WTC11 (cell line): ENCODE data around the gene PICK1. TPM values are rescaled to one million over a fixed set of nuclear protein-coding genes. Genes with fewer than 3 reads are reported as not detected.

Experiments used
- ATAC-seq: fragments of 200-7000 bp; cut with Tn5 transposase; 2 replicates; pipeline ENCODE4 v1.10.0; 2021; ENCODE audit warnings: mild to moderate bottlenecking, moderate library complexity
- CTCF ChIA-PET: fragments of 300-600 bp; sonication (Branson Sonifier 250); formaldehyde crosslinking; loops from one replicate; lab custom pipeline; 2021; ENCODE audit warnings: antibody characterized with exemption; lab: Charles Lee
- POLR2A ChIA-PET: fragments of 350-600 bp; sonication (Branson Sonifier 250); formaldehyde crosslinking; loops from one replicate; lab custom pipeline; 2021; ENCODE audit warnings: antibody characterized with exemption; lab: Charles Lee
- DNase-seq: peaks from one replicate; pipeline ENCODE4 v3.0.0; 2021; ENCODE audit warnings: low spot score
- H3K27ac Mint-ChIP-seq: 2 replicates; pipeline ENCODE4 v1.8.0; 2021; ENCODE audit warnings: mixed read lengths
- H3K27me3 Mint-ChIP-seq: 2 replicates; pipeline ENCODE4 v1.8.0; 2021; ENCODE audit warnings: low read depth, mild to moderate bottlenecking, moderate library complexity, mixed read lengths
- H3K36me3 Mint-ChIP-seq: 2 replicates; pipeline ENCODE4 v1.8.0; 2021; ENCODE audit warnings: mixed read lengths
- H3K4me1 Mint-ChIP-seq: 2 replicates; pipeline ENCODE4 v1.8.0; 2022; ENCODE audit warnings: mixed read lengths
- H3K4me3 Mint-ChIP-seq: 2 replicates; pipeline ENCODE4 v1.8.0; 2021; ENCODE audit warnings: mild to moderate bottlenecking, moderate library complexity, mixed read lengths
- H3K9me3 Mint-ChIP-seq: 2 replicates; pipeline ENCODE4 v1.8.0; 2021; ENCODE audit warnings: mixed read lengths
- AFF4 ChIP-seq: sonication (generic); formaldehyde crosslinking; IDR thresholded peaks from 2 replicates; pipeline ENCODE4 v1.8.1; 2023; ENCODE audit warnings: mild to moderate bottlenecking, missing genetic modification reagents, borderline replicate concordance
- CREB1 ChIP-seq: sonication (generic); formaldehyde crosslinking; IDR thresholded peaks from 2 replicates; pipeline ENCODE4 v1.8.0; 2023; ENCODE audit warnings: mild to moderate bottlenecking, missing genetic modification reagents
- EMX1 ChIP-seq: fragments of 250-450 bp; sonication (Bioruptor Pico); IDR thresholded peaks from 2 replicates; pipeline ENCODE4 v1.8.0; 2021; ENCODE audit warnings: mild to moderate bottlenecking
- JAZF1 ChIP-seq: fragments of 250-450 bp; sonication (Bioruptor Pico); IDR thresholded peaks from 2 replicates; pipeline ENCODE4 v1.9.0; 2021; ENCODE audit warnings: moderate library complexity, mild to moderate bottlenecking, inconsistent platforms
- MAX ChIP-seq: sonication (generic); formaldehyde crosslinking; IDR thresholded peaks from 2 replicates; pipeline ENCODE4 v1.8.0; 2022; ENCODE audit warnings: mild to moderate bottlenecking, missing genetic modification reagents
- MYBL2 ChIP-seq: sonication (generic); formaldehyde crosslinking; IDR thresholded peaks from 2 replicates; pipeline ENCODE4 v1.8.1; 2023; ENCODE audit warnings: mild to moderate bottlenecking, moderate library complexity, missing genetic modification reagents
- NR1H2 ChIP-seq: sonication (generic); formaldehyde crosslinking; IDR thresholded peaks from 2 replicates; pipeline ENCODE4 v1.9.0; 2021; ENCODE audit warnings: mild to moderate bottlenecking, moderate library complexity, missing genetic modification reagents
- NR3C1 ChIP-seq: sonication (generic); formaldehyde crosslinking; conservative IDR thresholded peaks from 2 replicates; pipeline ENCODE4 v1.8.1; 2023; ENCODE audit warnings: low read depth, mild to moderate bottlenecking, missing genetic modification reagents
- RORB ChIP-seq: fragments of 250-450 bp; sonication (Bioruptor Pico); IDR thresholded peaks from 2 replicates; pipeline ENCODE4 v1.9.0; 2021; ENCODE audit warnings: mild to moderate bottlenecking
- TEAD4 ChIP-seq: sonication (generic); formaldehyde crosslinking; IDR thresholded peaks from 2 replicates; pipeline ENCODE4 v1.8.0; 2022; ENCODE audit warnings: mild to moderate bottlenecking, missing genetic modification reagents
- ZBTB43 ChIP-seq: sonication (generic); formaldehyde crosslinking; IDR thresholded peaks from 2 replicates; pipeline ENCODE4 v1.8.1; 2023; ENCODE audit warnings: mild to moderate bottlenecking, missing genetic modification reagents
- ZNF317 ChIP-seq: sonication (generic); formaldehyde crosslinking; IDR thresholded peaks from 2 replicates; pipeline ENCODE4 v1.8.1; 2023; ENCODE audit warnings: low read depth, mild to moderate bottlenecking, moderate library complexity, missing genetic modification reagents, borderline replicate concordance
- ZNF416 ChIP-seq: fragments of 250-450 bp; sonication (Bioruptor Pico); IDR thresholded peaks from 2 replicates; pipeline ENCODE4 v1.9.0; 2021; ENCODE audit warnings: mild to moderate bottlenecking, inconsistent platforms
- ZNF425 ChIP-seq: fragments of 250-450 bp; sonication (Bioruptor Pico); conservative IDR thresholded peaks from 2 replicates; pipeline ENCODE4 v1.9.0; 2021; ENCODE audit warnings: mild to moderate bottlenecking
- total RNA-seq: library from RNA; stranded (reverse); gene quantifications from 3 replicates; pipeline ENCODE4 v1.2.3, GENCODE V29; 2021
- TF ChIP-seq, protein P1 (sequence below): sonication (generic); formaldehyde crosslinking; IDR thresholded peaks from 2 replicates; pipeline ENCODE4 v1.8.1; 2023; ENCODE audit warnings: mild to moderate bottlenecking, missing genetic modification reagents
- TF ChIP-seq, protein P2 (sequence below): sonication (generic); formaldehyde crosslinking; IDR thresholded peaks from 2 replicates; pipeline ENCODE4 v1.8.1; 2022; ENCODE audit warnings: mild to moderate bottlenecking, missing genetic modification reagents, moderate library complexity, borderline replicate concordance
- TF ChIP-seq, protein P3 (sequence below): fragments of 200-600 bp; IDR thresholded peaks from 2 replicates; pipeline ENCODE4 v1.8.0; 2022; ENCODE audit warnings: antibody characterized with exemption

Gene PICK1
- total RNA-seq, 1 experiment from 2014 or later, result 33.4 TPM

GRCh38 chr22:38017939-38018885 lies 39.0 kb upstream of the PICK1 start:
- DNase-seq (no peak), ATAC-seq (no peak)
- 0 out of 2 replicates have a peak, but pooled peaks cover 4% of the 10 kb centered on the region for H3K4me1 Mint-ChIP-seq
- TF ChIP-seq ZNF317 (CRISPR knock-in tag) (no peak), MAX (CRISPR knock-in tag) (no peak), AFF4 (no peak), ZBTB43 (CRISPR knock-in tag) (no peak), NR1H2 (no peak), EMX1 (CRISPR knock-in tag) (no peak), ZNF416 (CRISPR knock-in tag) (no peak), JAZF1 (no peak), NR3C1 (CRISPR knock-in tag) (no peak), RORB (no peak), ZNF425 (CRISPR knock-in tag) (no peak), CREB1 (CRISPR knock-in tag) (no peak), MYBL2 (CRISPR knock-in tag) (no peak), TEAD4 (no peak)
- TF ChIP-seq, protein P1, sequence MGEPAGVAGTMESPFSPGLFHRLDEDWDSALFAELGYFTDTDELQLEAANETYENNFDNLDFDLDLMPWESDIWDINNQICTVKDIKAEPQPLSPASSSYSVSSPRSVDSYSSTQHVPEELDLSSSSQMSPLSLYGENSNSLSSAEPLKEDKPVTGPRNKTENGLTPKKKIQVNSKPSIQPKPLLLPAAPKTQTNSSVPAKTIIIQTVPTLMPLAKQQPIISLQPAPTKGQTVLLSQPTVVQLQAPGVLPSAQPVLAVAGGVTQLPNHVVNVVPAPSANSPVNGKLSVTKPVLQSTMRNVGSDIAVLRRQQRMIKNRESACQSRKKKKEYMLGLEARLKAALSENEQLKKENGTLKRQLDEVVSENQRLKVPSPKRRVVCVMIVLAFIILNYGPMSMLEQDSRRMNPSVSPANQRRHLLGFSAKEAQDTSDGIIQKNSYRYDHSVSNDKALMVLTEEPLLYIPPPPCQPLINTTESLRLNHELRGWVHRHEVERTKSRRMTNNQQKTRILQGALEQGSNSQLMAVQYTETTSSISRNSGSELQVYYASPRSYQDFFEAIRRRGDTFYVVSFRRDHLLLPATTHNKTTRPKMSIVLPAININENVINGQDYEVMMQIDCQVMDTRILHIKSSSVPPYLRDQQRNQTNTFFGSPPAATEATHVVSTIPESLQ (CRISPR knock-in tag), result no peak
- TF ChIP-seq, protein P2, sequence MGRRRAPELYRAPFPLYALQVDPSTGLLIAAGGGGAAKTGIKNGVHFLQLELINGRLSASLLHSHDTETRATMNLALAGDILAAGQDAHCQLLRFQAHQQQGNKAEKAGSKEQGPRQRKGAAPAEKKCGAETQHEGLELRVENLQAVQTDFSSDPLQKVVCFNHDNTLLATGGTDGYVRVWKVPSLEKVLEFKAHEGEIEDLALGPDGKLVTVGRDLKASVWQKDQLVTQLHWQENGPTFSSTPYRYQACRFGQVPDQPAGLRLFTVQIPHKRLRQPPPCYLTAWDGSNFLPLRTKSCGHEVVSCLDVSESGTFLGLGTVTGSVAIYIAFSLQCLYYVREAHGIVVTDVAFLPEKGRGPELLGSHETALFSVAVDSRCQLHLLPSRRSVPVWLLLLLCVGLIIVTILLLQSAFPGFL (CRISPR knock-in tag), result no peak
- TF ChIP-seq, protein P3, sequence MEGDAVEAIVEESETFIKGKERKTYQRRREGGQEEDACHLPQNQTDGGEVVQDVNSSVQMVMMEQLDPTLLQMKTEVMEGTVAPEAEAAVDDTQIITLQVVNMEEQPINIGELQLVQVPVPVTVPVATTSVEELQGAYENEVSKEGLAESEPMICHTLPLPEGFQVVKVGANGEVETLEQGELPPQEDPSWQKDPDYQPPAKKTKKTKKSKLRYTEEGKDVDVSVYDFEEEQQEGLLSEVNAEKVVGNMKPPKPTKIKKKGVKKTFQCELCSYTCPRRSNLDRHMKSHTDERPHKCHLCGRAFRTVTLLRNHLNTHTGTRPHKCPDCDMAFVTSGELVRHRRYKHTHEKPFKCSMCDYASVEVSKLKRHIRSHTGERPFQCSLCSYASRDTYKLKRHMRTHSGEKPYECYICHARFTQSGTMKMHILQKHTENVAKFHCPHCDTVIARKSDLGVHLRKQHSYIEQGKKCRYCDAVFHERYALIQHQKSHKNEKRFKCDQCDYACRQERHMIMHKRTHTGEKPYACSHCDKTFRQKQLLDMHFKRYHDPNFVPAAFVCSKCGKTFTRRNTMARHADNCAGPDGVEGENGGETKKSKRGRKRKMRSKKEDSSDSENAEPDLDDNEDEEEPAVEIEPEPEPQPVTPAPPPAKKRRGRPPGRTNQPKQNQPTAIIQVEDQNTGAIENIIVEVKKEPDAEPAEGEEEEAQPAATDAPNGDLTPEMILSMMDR, result no peak
- H3K4me3 Mint-ChIP-seq, result no peak overlapping the region
- ChIA-PET POLR2A (no interaction called here), CTCF (interaction anchor here (0.5 to 2.0 kb wide), 12 partner anchors 9 to 88 kb away, joined by 3 to 11 read pairs (median 4); no protein-coding TSS in a partner anchor)
- H3K9me3 Mint-ChIP-seq, result no peaks in the 10 kb centered on the region
- peaks cover 8% of the 10 kb centered on the region for H3K27me3 Mint-ChIP-seq
- no peaks in the 10 kb centered on the region for H3K36me3 Mint-ChIP-seq
- no peak overlapping the region for H3K27ac Mint-ChIP-seq
